ENCODE results near the gene ST6GALNAC1.

DNA sequence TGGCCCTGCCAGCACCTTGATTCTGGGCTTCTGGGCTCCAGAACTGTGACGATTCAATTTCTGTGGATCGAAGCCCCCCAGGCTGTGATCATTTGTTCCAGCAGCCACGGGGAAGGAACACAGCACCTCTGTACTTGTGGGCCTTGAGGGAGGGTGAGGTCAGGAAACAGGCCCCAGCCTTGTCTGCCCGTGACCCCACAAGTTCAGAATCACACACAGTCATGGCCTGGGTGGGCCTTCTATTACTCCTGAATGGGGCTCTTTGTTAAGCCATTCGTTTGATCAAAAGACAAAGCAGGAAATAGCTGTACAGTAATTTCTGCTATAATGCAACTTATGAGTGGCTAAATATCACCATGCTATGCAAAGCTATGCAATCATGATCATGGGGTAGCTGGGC is 68.0 kb downstream of the ST6GALNAC1 start:
- TF ChIP-seq, protein P1, sequence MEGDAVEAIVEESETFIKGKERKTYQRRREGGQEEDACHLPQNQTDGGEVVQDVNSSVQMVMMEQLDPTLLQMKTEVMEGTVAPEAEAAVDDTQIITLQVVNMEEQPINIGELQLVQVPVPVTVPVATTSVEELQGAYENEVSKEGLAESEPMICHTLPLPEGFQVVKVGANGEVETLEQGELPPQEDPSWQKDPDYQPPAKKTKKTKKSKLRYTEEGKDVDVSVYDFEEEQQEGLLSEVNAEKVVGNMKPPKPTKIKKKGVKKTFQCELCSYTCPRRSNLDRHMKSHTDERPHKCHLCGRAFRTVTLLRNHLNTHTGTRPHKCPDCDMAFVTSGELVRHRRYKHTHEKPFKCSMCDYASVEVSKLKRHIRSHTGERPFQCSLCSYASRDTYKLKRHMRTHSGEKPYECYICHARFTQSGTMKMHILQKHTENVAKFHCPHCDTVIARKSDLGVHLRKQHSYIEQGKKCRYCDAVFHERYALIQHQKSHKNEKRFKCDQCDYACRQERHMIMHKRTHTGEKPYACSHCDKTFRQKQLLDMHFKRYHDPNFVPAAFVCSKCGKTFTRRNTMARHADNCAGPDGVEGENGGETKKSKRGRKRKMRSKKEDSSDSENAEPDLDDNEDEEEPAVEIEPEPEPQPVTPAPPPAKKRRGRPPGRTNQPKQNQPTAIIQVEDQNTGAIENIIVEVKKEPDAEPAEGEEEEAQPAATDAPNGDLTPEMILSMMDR (IDR thresholded peaks at IDR 0.05): no peak
- TF ChIP-seq POLR2A (IDR thresholded peaks at IDR 0.05): no peak

Data from adrenal gland (tissue), 5 donors.